Stimulated activated CD4-positive, alpha-beta T cell treated with anti-CD3 and anti-CD28 coated beads, TNF-alpha, amount 100 ng/mL, for 24 hours (primary cell): ENCODE data around the gene TBX2.

Source experiments
- DNase-seq, 3 experiments: peaks; one replicate each; pipeline ENCODE4 v3.0.0-alpha.2; 2020; ENCODE audit warnings: low read depth in 3 of 3

Gene TBX2

DNA sequence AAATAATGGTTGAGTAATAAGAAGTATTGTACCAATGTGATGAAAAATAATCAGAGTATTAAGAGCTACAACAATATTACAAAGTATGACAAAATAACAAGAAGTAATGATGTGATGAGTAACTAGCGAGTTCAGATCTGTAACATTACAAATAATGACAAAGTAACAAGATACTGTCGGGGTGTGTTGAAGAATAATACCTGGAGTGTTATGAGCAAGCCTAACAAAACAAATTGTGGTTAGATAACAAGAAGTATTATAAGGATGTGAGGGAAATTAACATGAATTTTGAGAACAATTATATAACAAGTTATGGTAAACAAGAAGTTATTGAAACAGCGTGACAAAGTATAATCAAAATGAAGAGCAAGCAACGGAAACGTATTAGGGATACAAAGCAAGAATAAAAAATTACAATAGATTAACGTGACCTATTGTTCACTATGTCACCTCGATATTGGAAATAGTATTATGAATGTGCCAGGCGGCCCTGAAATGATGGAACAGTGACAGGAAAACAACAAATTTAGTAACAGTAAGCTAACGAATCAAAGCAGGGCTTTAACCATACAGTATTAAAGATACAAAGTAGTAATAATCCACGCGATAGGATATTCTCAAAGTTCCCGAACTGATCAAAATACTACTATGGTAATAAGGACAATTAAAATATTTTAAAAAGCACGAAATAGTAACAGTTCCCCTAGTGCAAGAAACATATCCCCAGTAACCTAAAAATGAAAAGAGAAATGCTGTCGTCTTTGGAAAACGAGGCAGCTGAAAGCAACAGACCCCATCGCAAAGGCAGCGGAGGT, 54.1 kb downstream of the TBX2 start:
- DNase-seq: no peak

DNA sequence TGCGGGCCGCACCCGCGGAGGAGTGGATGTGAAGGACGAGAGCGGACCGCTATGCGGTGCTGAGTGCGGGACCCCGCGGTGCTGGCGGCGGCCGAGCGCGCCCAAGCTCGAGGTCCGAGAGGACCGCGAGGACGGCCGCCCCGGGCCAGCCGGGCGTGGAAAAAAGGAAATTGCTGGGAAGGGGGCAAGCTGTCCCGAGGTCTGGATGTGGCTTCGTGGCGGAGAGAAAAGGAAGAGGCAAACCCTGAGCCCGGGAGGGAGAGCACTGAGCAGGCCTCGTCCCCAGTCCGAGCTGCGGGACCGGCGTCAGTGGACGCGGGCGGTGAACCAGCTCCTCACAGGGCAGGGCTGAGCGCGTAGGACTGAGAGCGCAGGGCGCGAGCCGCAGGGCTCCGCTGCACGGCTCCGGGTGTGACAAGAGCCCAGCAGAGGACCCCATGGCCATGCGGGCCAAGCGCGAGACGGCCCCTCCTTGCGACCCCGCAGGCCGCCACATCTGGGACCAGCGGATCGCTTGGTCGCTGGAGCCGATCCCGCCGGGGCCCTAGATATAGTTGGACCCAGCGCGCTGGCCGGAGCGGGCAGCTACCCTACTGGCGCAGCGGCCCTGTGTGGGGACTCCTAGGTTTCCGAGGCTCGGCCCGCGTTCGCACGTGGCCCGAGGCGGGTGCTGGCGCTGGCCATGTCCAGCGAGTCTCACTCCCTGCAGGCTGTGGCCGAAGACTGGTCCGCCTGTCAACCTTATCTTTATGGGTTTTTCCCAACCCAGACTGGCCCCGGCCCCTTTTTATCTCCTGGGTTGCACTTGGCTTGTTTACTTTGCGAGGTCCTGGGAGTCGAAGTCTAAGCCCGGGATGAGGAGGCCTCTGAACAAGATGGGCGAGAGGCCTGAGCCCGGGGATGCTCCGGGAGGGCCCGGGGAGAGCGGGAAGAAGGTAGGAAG, 55.0 kb downstream of the TBX2 start:
- no peak for DNase-seq

DNA sequence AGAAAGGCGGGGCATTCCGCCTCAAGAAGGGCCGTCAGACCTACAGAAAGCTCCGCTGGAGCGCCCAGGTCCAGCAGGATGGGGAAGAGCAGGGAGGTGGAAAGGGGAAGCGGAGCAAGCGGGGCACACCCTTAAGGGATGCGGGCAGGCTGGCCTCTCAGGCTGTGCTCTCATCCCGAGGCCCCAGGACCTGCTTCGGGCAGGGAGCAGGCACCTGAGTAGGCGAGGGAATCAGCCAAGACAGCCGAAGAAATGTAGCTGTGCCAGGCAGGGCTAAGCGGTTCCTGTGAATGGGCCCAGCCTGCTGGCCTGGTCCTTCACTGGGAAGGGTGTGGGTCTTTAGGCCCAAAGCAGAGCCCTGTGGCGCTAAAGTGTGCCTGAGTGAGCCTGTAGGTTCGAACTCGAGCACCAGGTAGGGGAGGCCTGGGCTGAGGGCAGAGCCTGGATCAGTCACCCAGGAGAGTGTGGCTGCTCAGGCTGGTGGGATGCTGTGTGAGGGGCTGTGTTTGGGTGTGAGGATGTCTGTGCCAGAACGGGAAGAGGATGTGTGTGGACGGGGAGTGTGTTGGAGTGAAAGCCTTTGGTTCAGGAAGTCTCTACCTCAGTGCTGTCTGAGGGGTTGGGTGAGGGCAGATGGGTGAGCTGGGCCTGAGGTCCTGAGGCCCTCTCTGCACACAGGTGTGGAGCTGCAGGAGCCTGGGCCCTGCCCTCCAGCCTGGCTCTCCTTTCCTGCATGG, 55.8 kb downstream of the TBX2 start:
- DNase-seq: no peak

DNA sequence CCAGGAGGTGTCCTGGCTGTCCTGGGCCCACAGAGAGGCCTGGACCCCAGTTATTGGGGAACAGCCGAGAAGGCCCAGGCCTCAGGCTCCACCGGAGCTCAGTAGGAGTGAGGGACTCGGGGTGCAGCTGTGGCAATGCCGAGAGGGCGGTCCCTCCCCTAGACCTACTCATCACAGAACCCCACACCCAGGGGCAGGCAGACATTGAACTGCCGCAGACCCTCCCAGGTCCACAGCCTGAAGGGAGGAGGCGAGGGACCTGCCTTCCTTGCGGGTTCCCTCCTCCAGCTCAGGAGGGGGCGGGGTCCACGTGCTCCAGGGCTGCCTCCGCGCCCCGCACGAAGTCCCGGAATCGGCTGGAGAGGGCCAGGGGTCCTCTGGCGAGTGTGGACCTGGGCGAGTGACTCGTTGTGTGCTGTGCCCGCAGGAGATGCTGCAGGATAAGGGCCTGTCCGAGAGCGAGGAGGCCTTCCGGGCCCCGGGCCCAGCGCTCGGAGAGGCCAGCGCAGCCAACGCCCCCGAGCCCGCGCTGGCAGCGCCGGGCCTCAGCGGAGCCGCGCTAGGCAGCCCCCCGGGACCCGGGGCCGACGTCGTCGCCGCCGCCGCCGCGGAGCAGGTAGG, 56.5 kb downstream of the TBX2 start:
- DNase-seq: no peak

DNA sequence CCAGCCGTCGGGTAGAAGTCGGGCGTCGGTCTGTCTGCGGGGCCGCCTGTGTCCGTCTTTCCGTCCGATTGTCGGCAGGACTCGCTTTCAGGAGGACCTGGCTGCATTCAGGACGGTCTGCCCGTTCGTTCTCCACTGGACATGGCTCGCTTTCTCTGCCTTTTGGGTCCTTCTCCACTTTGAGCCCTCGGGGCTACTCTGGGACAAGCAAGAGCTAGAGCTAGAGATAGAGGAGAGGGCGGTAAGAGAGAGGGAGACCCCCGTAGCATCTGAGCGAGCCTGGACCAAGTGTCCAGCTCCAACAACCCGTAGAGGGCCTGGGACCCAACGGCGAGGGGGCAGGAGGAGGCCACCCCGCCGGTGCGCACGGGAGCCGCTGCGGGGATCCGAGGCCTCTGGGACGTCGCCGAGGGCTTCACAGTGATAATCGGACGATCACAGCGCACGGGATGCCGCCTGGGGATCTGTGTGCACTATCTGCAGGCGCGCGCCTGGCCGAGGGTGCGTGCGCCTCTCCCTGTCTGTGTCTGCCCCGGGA, 57.1 kb downstream of the TBX2 start:
- no peak for DNase-seq

DNA sequence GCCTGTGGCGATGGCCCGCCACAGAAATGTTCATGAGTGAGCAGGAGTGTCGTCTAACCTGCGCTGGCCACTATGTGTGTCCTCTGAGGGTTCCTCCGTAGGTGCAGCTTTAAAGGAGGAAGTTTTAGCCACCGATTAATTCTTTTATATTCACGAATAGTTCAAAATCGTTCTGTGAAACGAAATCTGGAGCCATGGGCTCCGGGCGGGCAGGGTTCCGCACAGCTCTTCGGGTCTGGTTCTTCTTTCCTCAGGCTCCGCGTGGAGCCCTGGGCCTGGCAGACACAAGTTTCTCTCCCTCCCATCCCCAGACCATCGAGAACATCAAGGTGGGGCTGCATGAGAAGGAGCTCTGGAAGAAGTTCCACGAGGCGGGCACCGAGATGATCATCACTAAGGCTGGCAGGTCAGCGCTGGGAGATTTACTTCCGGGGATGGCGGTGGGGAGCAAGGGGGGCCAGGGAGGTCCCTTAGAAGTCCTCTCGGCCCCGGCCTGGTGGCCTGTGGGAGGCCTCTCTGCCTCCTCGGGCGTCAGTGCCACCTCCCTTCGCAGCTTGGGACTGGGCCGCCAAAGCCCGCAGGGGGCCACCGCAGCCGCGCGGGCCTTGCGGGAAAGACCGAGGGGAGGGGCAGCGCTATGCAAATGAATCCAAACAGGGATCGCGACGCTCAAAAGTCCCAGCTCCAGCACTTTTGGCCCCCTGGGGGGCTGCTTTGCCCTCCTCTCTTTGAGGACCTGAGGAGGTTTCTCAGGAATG, 57.8 kb downstream of the TBX2 start:
- DNase-seq: no peak

DNA sequence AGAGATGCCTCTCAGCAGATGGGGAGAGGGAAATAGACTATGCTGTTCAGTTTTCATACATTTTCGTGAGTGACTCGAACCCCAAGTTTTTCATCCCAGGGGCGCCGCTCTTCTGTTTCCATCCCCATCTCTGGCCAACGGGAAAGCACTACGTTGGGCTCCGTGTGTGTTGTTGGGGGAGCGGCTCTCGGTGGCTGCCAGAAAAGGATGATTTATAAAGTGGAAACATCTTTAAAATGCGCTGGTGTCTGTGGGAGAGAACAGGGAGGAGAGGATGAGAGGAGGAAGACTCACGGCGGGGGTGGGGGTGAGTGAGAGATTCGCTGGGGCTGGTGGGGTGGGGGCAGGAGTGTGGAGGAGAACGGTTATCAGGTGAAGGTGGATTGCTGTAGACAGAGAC, 58.4 kb downstream of the TBX2 start:
- DNase-seq: no peak

DNA sequence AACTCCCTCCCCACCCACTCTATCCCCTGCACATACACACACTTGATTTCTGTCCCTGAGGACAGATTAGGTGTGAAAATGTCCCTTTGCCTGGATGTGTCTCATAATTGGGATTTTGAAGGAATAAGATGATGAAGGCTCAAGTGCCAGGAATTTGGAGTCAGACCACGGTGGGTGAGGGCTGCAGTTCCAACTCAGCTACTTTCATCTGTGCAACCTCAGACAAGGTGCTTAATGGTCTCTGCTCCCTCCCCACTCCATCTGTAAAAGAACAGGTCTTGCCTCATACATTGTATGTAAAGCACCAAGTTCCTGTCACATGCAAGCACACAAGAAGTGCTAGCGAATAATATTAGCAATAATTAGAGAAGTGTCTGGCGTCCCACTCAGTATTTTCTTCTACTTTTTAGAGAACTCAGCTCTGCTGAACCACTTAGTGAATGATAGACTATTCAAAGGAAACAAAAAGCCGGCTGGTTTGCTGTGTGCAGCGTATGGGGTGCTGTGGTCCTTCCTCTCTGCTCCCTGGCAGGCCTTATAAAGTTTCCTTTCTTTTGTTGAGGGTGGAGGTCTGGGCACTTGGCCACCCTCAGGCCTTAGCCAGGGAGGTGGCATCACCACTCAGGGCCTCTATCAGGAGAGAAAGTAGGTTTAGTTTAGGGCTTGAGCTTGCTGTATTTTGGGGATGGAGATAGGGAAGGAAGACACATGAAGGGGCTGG, 58.9 kb downstream of the TBX2 start:
- DNase-seq: no peak
